Hepatocyte (in vitro differentiated cells): ENCODE data around the gene MBTPS1. TPM values are rescaled to one million over a fixed set of nuclear protein-coding genes. Genes with fewer than 3 reads are reported as not detected.
A peak's percentile ranks its signal among the peaks of the same experiment; 100 is the strongest.

Experiments used
- DNase-seq: peaks from one replicate; pipeline ENCODE4 v3.0.0-alpha.2; 2016; ENCODE audit warnings: low spot score
- H2AFZ ChIP-seq: fragments of 200-600 bp; sonication (generic); 2 replicates; pipeline ENCODE4 v1.6.0; 2016; ENCODE audit warnings: antibody characterized with exemption, mild to moderate bottlenecking
- H3K27ac ChIP-seq: fragments of 200-600 bp; sonication (generic); 2 replicates; pipeline ENCODE4 v1.5.1; 2016; ENCODE audit warnings: mild to moderate bottlenecking
- H3K27me3 ChIP-seq: fragments of 200-600 bp; sonication (generic); 2 replicates; pipeline ENCODE4 v1.6.1; 2016
- H3K36me3 ChIP-seq: fragments of 200-600 bp; sonication (generic); replicated peaks from 2 replicates; pipeline ENCODE4 v1.5.1; 2016; ENCODE audit warnings: low read depth; ENCODE audit not compliant: insufficient read depth
- H3K4me1 ChIP-seq: fragments of 200-600 bp; sonication (generic); 2 replicates; pipeline ENCODE4 v1.5.1; 2016; ENCODE audit warnings: mild to moderate bottlenecking, moderate library complexity; ENCODE audit not compliant: insufficient read depth
- H3K4me2 ChIP-seq: fragments of 200-600 bp; sonication (generic); 2 replicates; pipeline ENCODE4 v1.6.0; 2016
- H3K4me3 ChIP-seq: fragments of 200-600 bp; sonication (generic); 2 replicates; pipeline ENCODE4 v1.5.1; 2016; ENCODE audit warnings: mild to moderate bottlenecking
- H3K79me2 ChIP-seq: fragments of 200-600 bp; sonication (generic); 2 replicates; pipeline ENCODE4 v1.6.0; 2017; ENCODE audit warnings: mild to moderate bottlenecking
- H3K9me2 ChIP-seq: fragments of 200-600 bp; sonication (generic); replicated peaks from 2 replicates; pipeline ENCODE4 v1.6.0; 2017; ENCODE audit warnings: mild to moderate bottlenecking; ENCODE audit not compliant: insufficient read depth
- H3K9me3 ChIP-seq: fragments of 200-600 bp; sonication (generic); 2 replicates; pipeline ENCODE4 v1.5.1; 2016; ENCODE audit warnings: low read depth, mild to moderate bottlenecking
- H4K20me1 ChIP-seq: fragments of 200-600 bp; sonication (generic); 2 replicates; pipeline ENCODE4 v1.6.0; 2016; ENCODE audit warnings: mild to moderate bottlenecking; ENCODE audit not compliant: insufficient read depth, poor library complexity, severe bottlenecking
- EZH2 ChIP-seq: fragments of 200-600 bp; sonication (generic); IDR thresholded peaks from 2 replicates; pipeline ENCODE4 v1.6.1; 2016; ENCODE audit warnings: antibody characterized with exemption, mild to moderate bottlenecking, borderline replicate concordance
- EZH2phosphoT487 ChIP-seq: fragments of 200-600 bp; sonication (generic); IDR thresholded peaks from one replicate; pipeline ENCODE4 v1.6.1; 2018; ENCODE audit warnings: antibody characterized with exemption, mild to moderate bottlenecking, low read depth, moderate library complexity; ENCODE audit not compliant: unreplicated experiment, severe bottlenecking
- whole genome bisulfite sequencing: methylation state at CpG from one replicate; pipeline ENCODE4 v1.1.6; 2016; ENCODE audit warnings: low lambda C conversion rate; ENCODE audit errors: missing lambda C conversion rate; 5-methylcytosine and 5-hydroxymethylcytosine counted together
- polyA plus RNA-seq: library from polyadenylated mRNA; unstranded; fragments of >200 nt; fragmentation: Nextera tagmentation; extraction: Ambion mirVana; gene quantifications from 2 replicates; pipeline ENCODE4 v1.2.1, GENCODE V29; 2016
- total RNA-seq: library from RNA; depleted of rRNA; stranded (reverse); fragments of >200 nt; gene quantifications from 2 replicates; pipeline ENCODE4 v1.2.3, GENCODE V29; 2014
- TF ChIP-seq, protein P1 (sequence below): fragments of 200-600 bp; sonication (generic); IDR thresholded peaks from 2 replicates; pipeline ENCODE4 v1.5.1; 2016; ENCODE audit warnings: antibody characterized with exemption, mild to moderate bottlenecking; ENCODE audit not compliant: poor library complexity

MBTPS1 gene
- total and polyA plus RNA-seq, 2 experiments from 2014 or later, result 65.9 to 76.8 TPM

DNA sequence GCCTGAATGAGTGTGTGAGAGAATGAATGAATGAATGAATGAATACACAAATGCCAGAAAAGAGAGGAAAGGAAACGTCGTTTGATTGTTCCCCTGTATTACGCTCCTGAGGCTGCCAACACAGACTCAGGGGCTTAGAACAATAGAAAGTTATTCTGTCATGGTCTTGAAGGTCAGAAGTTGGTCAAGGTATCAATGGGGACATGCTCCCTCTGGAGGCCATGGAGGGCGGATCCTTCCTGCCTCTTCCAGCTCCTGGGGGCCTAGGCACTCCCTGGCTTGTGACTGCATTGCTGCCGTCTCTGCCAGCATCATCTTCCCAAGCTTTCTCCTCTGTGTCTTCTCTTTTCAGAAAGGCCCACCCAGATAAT, 72.6 kb downstream of the MBTPS1 start:
- no peaks in the 10 kb centered on the region for H4K20me1 ChIP-seq
- H2AFZ ChIP-seq, result no peak overlapping the region
- H3K27ac ChIP-seq, result no peak overlapping the region
- no peak for TF ChIP-seq EZH2
- TF ChIP-seq, protein P1, sequence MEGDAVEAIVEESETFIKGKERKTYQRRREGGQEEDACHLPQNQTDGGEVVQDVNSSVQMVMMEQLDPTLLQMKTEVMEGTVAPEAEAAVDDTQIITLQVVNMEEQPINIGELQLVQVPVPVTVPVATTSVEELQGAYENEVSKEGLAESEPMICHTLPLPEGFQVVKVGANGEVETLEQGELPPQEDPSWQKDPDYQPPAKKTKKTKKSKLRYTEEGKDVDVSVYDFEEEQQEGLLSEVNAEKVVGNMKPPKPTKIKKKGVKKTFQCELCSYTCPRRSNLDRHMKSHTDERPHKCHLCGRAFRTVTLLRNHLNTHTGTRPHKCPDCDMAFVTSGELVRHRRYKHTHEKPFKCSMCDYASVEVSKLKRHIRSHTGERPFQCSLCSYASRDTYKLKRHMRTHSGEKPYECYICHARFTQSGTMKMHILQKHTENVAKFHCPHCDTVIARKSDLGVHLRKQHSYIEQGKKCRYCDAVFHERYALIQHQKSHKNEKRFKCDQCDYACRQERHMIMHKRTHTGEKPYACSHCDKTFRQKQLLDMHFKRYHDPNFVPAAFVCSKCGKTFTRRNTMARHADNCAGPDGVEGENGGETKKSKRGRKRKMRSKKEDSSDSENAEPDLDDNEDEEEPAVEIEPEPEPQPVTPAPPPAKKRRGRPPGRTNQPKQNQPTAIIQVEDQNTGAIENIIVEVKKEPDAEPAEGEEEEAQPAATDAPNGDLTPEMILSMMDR, result peak; percentile 24
- H3K36me3 ChIP-seq, result no peaks in the 10 kb centered on the region
- peaks cover 4% of the 10 kb centered on the region for H3K4me1 ChIP-seq
- H3K27me3 ChIP-seq, result peaks cover 19% of the 10 kb centered on the region
- H3K9me3 ChIP-seq, result no peaks in the 10 kb centered on the region
- H3K4me3 ChIP-seq, result no peak overlapping the region
- 50% methylated on average over 5 of the region's 5 CpGs for WGBS
- H3K9me2 ChIP-seq, result no peaks in the 10 kb centered on the region
- H3K79me2 ChIP-seq, result no peaks in the 10 kb centered on the region
- no peak overlapping the region for H3K4me2 ChIP-seq
- no peak for DNase-seq

DNA sequence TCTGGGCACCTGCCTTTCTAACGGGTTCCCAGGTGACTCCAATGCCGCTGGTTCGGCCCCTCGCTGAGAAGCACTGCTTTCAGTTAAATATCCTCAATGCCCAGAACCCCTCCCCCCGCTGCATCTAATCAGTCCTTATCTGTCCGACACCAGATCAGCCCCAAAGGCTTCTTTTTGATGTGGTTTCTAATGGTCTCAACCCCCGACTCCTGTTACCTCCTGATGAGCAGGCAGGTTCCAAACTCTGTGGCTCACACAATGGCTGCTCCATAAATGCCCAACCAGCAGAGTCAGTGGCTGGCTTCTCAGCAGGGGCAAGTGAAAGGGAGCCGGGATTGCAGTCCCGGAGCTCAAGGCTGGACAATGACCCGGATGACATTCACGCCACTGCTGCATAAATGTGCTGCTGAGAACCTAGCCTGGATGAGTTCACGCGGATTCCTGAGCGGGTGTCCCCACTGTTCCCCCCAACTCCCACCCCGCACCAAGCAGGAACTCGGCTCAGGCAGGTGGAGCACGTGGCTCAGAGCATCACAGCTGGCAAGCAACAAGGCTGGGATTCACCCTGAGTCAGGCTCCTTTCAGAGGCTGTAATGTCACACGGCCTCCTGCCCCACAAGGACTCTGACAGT, 73.1 kb downstream of the MBTPS1 start:
- Histone ChIP-seq H3K9me3 (no peaks in the 10 kb centered on the region), H3K9me2 (no peaks in the 10 kb centered on the region), H2AFZ (no peak overlapping the region), H3K4me3 (no peak overlapping the region), H3K36me3 (no peaks in the 10 kb centered on the region), H3K79me2 (no peaks in the 10 kb centered on the region), H3K27ac (no peak overlapping the region), H3K27me3 (peaks cover 19% of the 10 kb centered on the region), H3K4me2 (peak overlapping the region; percentile 53), H3K4me1 (peaks cover 4% of the 10 kb centered on the region), H4K20me1 (no peaks in the 10 kb centered on the region)
- WGBS, result 22% methylated on average over 18 of the region's 18 CpGs
- DNase-seq, result no peak
- TF ChIP-seq, protein P1, result no peak
- no peak for TF ChIP-seq EZH2phosphoT487
- TF ChIP-seq EZH2, result no peak

DNA sequence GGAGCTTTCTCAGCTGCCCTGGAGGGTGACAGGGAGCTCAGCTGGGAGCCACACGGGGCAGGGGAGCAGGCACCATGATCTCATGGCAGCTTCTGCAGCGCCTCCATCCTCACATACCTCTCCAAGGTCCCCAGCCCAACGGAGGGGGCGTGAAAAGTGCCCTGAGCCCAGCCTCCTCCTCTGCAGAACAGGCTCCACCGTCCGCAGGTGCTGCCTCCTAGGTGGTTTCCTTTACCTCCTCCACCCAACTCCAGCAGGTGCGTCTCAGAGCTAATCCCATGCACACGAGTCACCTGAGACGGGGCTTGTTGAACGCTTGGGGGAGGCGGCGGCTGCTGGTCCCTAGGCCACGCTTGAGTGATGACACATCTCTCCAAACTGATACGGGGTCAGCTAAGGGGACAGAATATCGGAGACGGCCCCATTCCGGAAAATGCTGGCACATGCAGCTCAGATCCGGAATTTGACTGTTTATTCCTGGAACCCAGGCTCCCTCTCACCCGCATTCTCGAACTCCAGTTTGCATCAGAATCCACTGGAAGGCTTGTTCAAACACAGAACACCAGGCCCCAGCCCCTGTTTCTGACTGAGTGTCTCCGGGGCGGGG, 73.8 kb downstream of the MBTPS1 start:
- Histone ChIP-seq H3K9me2 (no peaks in the 10 kb centered on the region), H2AFZ (no peak overlapping the region), H3K4me3 (no peak overlapping the region), H3K79me2 (no peaks in the 10 kb centered on the region), H3K27ac (no peak overlapping the region), H4K20me1 (no peaks in the 10 kb centered on the region), H3K27me3 (peaks cover 19% of the 10 kb centered on the region), H3K4me2 (peak overlapping the region; percentile 53), H3K4me1 (peaks cover 4% of the 10 kb centered on the region), H3K9me3 (no peaks in the 10 kb centered on the region), H3K36me3 (no peaks in the 10 kb centered on the region)
- TF ChIP-seq, protein P1, result no peak
- no peak for TF ChIP-seq EZH2phosphoT487
- TF ChIP-seq EZH2, result no peak
- DNase-seq, result peak; percentile 44
- WGBS, result 36% methylated on average over 22 of the region's 22 CpGs
